ENCODE data around the gene SLC22A4.

Gene SLC22A4

DNA sequence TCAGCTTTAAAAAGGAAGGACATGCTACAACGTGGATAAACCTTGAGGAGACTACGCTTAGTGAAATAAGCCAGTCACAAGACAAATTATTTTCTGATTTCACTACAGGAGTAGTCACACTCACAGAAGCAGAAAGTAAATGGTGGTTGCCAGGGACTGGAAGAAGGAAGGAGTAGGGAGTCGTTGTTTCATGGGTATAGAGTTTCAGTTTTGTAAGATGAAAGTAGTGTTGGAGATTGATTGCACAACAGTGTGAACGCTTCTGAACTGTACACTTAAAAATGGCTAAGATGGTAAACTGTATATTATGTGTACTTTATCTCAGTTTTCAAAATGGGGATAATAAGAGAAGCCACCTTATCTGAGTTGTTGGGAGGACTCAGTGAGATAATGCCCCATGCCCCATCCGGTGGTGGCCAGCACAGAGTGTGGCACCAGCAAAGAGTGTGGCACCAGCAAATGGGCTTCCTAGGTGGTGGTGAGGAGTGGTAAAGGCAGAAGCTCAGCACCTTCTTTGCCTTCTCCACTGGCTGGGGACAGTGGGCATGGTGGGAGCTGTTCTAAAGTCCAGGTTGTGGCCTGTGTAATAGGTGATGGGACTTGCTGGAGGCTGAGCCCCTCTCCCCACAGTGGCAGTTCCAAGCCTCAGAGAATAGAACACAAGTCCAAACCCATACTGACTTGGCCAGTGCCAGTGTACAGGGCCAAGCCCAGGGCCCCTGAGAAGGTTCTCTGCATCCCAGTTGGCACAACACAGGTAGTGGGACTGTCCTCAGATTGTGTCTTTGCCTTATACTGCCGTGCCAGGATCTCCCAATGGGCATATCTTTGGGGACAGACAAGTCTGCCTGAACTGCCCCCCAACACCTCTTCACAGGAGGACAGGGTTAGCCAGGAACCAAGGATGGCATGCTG is 4.4 kb downstream of the SLC22A4 start:
- TF ChIP-seq, protein P1, sequence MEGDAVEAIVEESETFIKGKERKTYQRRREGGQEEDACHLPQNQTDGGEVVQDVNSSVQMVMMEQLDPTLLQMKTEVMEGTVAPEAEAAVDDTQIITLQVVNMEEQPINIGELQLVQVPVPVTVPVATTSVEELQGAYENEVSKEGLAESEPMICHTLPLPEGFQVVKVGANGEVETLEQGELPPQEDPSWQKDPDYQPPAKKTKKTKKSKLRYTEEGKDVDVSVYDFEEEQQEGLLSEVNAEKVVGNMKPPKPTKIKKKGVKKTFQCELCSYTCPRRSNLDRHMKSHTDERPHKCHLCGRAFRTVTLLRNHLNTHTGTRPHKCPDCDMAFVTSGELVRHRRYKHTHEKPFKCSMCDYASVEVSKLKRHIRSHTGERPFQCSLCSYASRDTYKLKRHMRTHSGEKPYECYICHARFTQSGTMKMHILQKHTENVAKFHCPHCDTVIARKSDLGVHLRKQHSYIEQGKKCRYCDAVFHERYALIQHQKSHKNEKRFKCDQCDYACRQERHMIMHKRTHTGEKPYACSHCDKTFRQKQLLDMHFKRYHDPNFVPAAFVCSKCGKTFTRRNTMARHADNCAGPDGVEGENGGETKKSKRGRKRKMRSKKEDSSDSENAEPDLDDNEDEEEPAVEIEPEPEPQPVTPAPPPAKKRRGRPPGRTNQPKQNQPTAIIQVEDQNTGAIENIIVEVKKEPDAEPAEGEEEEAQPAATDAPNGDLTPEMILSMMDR (IDR thresholded peaks at IDR 0.05; ENCODE audit: control extremely low read depth, extremely low read depth, low read depth, missing control alignments): no peak
- POLR2A ChIA-PET: no interaction called here
- CTCF ChIA-PET: interaction anchor here (1.8 kb wide), 1 partner anchor 60 kb away, joined by 4 read pairs; no protein-coding TSS in a partner anchor
- DNase-seq (ENCODE audit: extremely low spot score): no peak

DNA sequence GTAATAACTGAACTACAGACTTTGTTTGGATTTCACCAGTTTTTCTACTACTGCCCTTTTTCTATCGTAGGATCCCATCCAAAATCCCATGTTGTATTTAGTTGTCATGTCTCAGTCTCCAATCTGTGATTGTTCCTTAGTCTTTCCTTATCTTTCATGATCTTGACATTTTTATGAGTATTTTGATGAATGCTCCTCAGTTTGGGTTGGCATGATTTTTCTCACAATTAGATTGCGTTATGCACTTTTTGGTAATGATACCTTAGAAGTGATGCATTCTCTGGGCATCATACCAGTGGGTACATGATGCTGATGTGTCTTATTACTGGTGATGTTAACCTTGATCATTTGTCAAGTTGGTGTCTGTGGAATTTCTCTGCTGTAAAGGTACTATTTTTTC is 5.7 kb downstream of the SLC22A4 start:
- TF ChIP-seq, protein P1 (IDR thresholded peaks at IDR 0.05; ENCODE audit: control extremely low read depth, extremely low read depth, low read depth, missing control alignments): no peak
- POLR2A ChIA-PET: no interaction called here
- CTCF ChIA-PET: interaction anchor here (1.1 to 1.4 kb wide), 3 partner anchors 17 to 62 kb away, joined by 3 to 4 read pairs (median 4); no protein-coding TSS in a partner anchor
- no peak for DNase-seq (ENCODE audit: extremely low spot score)

DNA sequence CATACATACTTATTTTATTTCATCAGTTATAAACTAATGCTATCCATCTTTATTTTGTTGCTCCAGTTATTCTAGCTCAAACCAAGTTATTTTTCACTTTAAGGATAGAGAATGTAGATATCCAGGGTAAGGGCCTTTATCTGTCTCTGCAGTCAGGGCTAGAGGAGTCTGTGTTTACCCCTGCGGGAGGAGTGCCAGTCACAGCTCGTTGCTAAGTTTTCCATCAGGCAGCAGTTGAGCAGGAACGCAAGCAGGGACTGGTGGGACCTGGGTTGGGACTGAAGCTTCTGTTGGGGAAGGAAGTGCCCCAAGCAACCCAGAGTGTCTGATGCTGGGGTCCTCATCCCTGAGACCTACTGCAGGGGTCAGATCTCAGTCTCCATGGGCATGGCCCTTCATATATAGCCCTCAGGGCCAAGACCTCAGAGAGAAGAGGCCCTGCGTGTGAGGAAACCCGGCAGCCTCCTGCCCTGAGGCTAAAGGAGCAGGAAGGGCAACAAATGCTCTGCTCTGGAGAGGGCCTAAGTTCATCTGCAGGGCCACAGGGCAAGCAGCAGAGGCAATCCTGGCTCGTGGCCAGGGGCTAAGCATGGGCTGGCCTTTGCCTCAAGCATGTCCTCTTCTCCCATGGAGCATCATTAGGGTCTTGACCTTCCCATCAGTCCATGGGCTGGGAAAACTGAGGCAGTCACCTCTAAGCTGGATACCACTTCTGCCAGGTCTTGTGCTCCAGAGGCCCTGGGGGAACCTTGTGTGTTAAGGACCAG is 6.6 kb downstream of the SLC22A4 start:
- CTCF ChIA-PET: interaction anchor here (1.1 to 1.4 kb wide), 3 partner anchors 16 to 63 kb away, joined by 3 to 4 read pairs (median 4); no protein-coding TSS in a partner anchor
- TF ChIP-seq, protein P1 (IDR thresholded peaks at IDR 0.05; ENCODE audit: control extremely low read depth, extremely low read depth, low read depth, missing control alignments): no peak
- POLR2A ChIA-PET: no interaction called here
- DNase-seq (ENCODE audit: extremely low spot score): no peak

DNA sequence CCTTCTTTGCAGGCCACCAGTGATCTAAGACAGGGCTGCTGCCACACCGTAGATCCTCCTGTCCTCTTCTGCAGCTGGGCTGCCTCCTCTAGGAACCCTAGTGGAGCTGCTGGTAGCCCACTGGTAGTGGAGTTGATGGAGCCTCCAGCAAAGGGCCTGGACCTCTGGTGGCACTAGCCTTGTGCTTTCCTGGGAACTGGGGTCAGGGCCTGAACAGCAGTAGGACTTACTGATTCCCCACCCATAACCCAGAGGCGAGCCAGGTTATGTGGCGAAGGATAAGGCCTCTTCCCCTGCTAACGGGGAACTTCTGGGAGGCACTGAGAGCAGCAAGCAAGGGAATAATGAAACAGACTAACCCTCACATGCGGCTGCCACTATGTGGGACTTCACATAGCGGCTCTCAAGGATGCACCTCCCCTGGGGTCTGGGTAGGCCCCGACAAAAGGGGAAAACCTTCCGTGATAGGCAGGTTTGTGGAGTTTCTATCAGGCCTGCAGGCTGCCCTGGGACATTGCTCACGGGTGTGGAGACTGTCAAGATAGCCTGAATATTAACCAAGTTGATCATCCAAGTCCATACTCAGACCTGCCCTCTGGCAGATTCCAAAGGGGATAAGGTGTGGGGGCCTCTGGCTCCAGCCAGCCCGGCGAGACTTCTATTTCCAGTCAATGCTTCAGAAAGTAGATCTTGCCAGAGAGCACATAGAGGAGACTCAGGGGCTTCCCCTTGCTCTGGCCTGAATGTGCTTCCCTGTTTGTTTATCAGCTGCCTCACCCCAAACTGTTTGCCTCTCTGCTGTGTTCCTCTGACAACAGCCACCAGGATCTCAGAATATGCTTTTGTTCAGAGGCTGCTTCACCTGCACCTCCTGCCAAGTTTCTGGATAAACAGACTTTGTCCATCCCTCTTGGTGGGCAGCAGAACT is 7.4 kb downstream of the SLC22A4 start:
- no peak for DNase-seq (ENCODE audit: extremely low spot score)
- CTCF ChIA-PET: interaction anchor here (1.1 to 3.0 kb wide), 5 partner anchors 16 to 64 kb away, joined by 3 to 11 read pairs (median 4); no protein-coding TSS in a partner anchor
- POLR2A ChIA-PET: no interaction called here
- TF ChIP-seq, protein P1 (IDR thresholded peaks at IDR 0.05; ENCODE audit: control extremely low read depth, extremely low read depth, low read depth, missing control alignments): no peak

DNA sequence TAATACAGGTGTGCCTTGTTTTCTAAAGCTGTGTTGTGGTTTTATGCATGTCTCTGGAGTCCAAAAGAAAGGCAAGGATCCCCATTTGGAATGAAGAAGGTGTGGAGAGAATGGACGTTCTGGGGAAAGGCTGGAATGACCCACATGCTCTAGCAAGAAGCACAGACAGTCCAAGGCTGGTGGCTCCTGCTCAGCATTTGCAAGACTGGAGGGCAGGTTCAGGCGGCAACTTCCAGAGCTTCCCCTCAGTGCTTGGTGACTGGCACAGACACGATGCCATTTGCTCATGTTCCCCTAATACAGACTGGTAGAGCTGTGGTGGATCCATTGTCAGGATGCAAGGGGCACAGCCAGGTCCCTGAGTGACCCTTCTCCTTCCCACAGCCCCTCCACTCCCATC is 8.2 kb downstream of the SLC22A4 start:
- TF ChIP-seq, protein P1 (IDR thresholded peaks at IDR 0.05; ENCODE audit: control extremely low read depth, extremely low read depth, low read depth, missing control alignments): no peak
- CTCF ChIA-PET: interaction anchor here (1.1 to 3.0 kb wide), 3 partner anchors 22 to 32 kb away, joined by 3 to 11 read pairs (median 5); no protein-coding TSS in a partner anchor
- POLR2A ChIA-PET: no interaction called here
- DNase-seq (ENCODE audit: extremely low spot score): no peak

Data from GM10248 (cell line).